Uterus (tissue), 2 donors: ENCODE data around the gene PLA2G2D.

Experiments
- CTCF ChIP-seq, 4 experiments: fragments of 200-600 bp in 2 of 4; fragments of 450-650 bp in 2 of 4; sonication (generic) in 2 of 4; IDR thresholded peaks; one replicate each; pipeline ENCODE4 v1.5.1; 2016 to 2019; ENCODE audit warnings: antibody characterized with exemption in 4 of 4, mild to moderate bottlenecking in 2 of 4, moderate library complexity in 1 of 4
- POLR2A ChIP-seq, 2 donors: fragments of 450-650 bp; IDR thresholded peaks; one replicate each; pipeline ENCODE4 v1.6.1; 2016; ENCODE audit warnings: antibody characterized with exemption in 2 of 2, mild to moderate bottlenecking in 1 of 2, moderate library complexity in 1 of 2

- no peak for TF ChIP-seq CTCF (IDR thresholded peaks at IDR 0.05)
- TF ChIP-seq POLR2A (IDR thresholded peaks at IDR 0.05), result no peak
These were observed 8.7 kb downstream of the PLA2G2D start for GRCh38 chr1:20110679-20111078.
